NCI-H460 (cell line): Measurements from ENCODE around the gene PINLYP. TPM values are rescaled to one million over a fixed set of nuclear protein-coding genes. Genes with fewer than 3 reads are reported as not detected.

Source experiments
- DNase-seq: peaks from one replicate; pipeline ENCODE4 v3.0.0-alpha.2; 2016; ENCODE audit warnings: low read depth; ENCODE audit errors: extremely low read depth
- polyA plus RNA-seq: library from polyadenylated mRNA; depleted of rRNA; stranded (reverse); fragments of >200 nt; gene quantifications from 2 replicates; pipeline ENCODE4 v1.2.3, GENCODE V29; 2014; cell fraction: nucleus; rRNA removed
- total RNA-seq: library from RNA; depleted of rRNA; stranded (reverse); fragments of >200 nt; shearing (Covaris generic); gene quantifications from 2 replicates; pipeline ENCODE4 v1.2.3, GENCODE V29; 2014; rRNA removed

PINLYP gene
- not detected in 2 replicates for total RNA-seq
- not detected in 2 replicates for polyA plus RNA-seq

DNA sequence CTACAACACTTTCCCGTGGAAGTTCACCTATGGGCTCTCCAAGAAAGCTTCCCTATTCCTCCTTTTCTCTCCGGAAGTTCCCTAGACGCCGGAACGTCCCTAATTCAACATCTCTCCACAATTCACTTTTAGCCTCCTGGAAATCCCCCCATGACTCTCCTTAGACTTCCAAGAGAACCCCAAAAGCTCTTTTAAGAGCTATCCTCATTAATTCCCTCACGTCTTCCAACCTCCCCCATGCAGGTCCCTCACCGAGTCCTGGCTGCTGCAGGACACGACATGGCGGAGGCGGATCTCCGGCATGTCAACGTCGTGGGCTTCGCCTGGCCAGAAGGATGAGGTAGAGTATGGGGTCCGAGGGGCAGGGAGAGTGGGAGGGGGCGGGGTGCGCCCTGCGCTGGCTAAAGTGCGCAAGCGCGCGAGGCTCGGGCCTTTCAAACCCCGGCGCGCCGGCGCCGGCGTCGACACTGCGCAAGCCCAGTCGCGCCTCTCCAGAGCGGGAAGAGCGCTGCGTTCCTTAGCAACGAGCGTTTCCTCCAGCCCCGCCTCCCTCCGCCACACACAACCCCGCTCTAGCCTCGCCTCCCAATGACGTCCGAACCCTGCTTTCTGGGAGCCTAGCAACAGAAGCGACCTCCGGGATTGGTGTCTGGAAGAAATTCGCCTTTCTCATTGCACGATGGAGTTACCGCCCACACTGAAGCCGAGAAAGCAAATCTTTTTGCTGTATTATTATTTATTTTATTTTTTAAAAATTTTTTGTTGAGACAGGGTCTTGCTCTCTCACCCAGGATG, at the start of gene PINLYP, which contains the start of gene XRCC1:
Gene PINLYP, plus strand, starts transcription at position 646 of the 795 bp plus-strand sequence. CDS start 1,391 bp downstream, outside the sequence.
Gene XRCC1, minus strand, starts transcription at position 372 of the 795 bp plus-strand sequence. Its CDS starts 69 bp downstream, at position 303.
- DNase-seq, result peak; percentile 97

- no peak for DNase-seq
These were observed 49.5 kb upstream of the PINLYP start for GRCh38 chr19:43525836-43526771.

- peak; percentile 41 for DNase-seq
These were observed 48.4 kb upstream of the PINLYP start, which contains the start of gene ETHE1 for GRCh38 chr19:43526884-43527859. Gene ETHE1 (minus strand): TSS chr19:43527201. CDS start chr19:43527177, 24 bp downstream.

DNA sequence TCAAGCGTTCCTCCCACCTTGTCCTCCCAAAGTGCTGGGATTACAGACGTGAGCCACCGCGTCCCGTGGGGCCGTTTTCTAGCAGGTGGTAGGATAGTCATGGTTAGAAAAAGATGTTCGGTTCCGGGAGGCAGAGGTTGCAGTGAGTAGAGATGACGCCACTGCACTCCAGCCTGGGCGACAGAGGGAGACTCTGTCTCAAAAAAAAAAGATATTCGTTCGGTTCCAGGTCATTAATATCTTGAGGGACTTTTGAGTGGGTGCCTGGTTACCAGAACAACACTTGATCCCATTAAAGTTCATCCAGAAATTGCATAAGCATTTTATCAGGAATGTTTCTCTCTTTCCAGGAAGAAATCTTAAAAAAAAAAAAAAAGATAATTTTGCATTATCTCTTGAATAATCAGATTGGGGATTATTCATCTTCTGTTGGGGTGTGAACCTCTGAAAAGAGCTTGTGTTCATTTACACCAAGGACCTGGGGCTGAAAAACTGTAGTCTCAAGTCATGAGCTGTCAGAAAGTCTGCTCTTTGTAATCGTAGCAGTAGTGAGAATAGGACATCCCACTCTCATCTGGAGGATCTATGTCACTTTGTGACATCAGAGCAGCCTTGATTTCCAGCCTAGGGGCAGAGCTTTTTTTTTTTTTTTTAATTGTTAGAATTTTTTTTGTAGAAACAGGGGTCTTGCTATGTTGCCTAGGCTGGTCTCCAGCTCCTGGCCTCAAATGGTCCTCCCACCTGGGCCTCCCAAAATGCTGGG, 47.6 kb upstream of the PINLYP start:
- DNase-seq, result no peak

DNA sequence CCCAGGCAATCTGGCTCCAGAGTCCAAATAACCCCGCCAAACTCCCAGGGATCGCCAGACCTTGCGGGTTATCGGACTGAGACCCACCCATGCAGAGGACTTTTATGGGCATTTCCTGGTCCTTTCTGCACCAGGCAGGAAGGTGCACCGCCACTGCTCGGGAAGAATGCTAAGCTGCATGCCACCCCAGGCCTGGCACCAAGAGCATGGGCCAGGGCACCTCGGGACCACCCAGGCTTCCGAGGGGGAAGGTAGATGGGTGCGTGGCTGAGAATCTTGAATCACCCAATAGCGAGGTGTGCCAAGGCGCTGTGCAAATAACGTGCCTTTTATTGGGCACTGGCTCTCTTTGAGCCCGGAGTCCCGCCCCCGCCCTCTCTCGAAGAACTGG, 43.0 kb upstream of the PINLYP start:
- DNase-seq, result no peak

DNA sequence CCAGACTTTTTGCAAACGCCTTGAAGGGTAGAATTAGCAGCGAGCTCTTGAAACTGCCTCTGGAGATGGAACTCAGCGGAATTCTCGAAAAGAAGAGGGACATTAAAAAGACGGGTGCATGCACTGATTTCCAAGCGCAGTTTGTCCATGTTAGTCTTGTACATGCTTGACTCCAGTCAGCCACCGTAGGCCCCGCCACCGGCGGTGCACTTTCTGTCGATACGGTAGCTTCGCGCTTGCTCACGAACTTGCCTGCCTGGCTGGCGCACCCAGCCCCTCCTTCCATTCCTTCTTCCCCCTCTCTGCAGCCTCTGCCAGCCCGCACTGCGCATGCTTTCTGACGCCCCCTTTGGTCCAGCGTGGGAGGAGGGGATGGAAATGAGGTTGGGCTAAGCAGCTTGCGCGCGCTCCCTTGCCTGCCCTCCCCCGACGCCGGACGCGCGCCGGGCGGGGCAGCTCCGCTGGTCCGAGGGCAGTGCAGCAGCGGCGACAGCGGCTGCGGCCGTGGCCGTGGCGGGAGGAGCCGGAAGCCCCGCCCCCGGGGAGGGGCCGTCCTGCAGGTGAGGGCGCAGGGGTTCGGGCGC, 42.5 kb upstream of the PINLYP start, which contains the start of gene ZNF575:
Gene ZNF575, plus strand, starts transcription at position 227 of the 584 bp plus-strand sequence. CDS start 1,235 bp downstream, outside the sequence.
- peak; percentile 79 for DNase-seq

GRCh38 chr19:43533546-43534304, 41.9 kb upstream of the PINLYP start:
- peak; percentile 88 for DNase-seq

- no peak for DNase-seq
These were observed 41.2 kb upstream of the PINLYP start for GRCh38 chr19:43534305-43534815.

DNA sequence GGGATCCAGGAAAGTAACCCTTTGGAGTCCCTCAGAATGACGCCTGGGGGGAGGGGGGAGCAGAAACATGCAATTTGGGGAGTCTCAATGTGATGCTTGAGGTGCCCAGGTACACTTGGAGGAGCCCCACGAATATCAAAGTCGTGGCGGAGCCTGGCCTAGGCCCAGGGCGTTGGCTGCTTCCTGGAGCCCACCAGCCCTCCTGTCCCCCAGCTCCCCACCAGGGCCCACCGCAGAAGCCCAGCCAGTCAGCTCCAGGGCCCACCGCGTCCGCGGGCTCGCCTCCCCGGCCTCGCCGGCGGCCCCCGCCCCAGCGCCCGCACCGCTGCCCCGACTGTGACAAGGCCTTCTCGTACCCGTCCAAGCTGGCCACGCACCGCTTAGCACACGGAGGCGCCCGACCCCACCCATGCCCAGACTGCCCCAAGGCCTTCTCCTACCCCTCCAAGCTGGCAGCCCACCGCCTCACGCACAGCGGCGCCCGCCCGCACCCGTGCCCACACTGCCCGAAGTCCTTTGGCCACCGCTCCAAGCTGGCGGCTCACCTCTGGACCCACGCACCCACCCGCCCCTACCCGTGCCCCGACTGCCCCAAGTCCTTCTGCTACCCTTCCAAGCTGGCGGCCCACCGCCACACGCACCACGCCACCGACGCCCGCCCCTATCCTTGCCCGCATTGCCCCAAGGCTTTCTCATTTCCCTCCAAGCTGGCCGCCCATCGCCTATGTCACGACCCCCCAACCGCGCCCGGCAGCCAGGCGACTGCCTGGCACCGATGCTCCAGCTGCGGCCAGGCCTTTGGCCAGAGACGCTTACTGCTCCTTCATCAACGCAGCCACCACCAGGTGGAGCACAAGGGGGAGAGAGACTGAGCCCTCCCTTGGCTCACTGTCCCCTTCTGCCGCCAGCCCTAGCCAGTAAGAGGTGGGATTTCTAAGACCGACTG, 40.5 kb upstream of the PINLYP start:
- no peak for DNase-seq

DNA sequence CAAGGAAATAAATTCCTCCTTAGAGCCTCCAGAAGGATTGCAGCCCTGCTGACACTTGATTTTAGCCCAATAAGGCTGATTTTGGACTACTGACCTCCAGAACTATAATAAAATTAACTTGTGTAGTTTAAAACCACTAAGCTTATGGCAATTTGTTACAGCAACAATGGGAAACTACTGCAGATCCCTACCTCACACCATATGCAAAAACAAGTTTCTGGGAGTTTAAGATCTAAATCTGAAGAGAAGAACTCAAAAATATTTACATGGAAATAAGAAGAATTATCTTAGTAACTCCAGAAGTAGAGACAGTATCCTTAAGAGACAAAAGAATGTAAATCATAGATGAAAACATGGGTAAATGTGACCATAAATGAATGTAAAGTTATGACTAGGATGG, 36.7 kb upstream of the PINLYP start:
- DNase-seq, result no peak

DNA sequence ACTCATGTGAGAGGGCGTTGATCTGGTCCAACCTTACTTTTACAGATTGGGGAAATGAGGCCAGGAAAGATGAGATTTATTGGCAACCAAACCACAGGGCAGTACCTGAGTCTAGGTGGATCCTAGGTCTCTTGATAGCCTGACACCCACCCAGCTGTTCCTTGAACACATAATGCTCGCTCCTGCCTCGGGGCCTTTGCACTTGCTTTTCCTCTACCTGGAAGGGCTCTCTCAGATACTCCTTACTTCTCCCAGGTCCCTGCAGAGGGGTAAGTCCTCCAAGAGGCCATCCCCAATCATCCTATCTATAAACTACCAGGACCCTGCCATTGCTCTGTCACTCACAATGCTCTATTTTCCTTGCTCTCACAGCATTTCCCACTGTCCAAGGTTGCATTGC, 35.2 kb upstream of the PINLYP start:
- no peak for DNase-seq

- no peak for DNase-seq
These were observed 33.5 kb upstream of the PINLYP start for GRCh38 chr19:43541920-43542650.

- DNase-seq, result no peak
These were observed 31.5 kb upstream of the PINLYP start for GRCh38 chr19:43544077-43544476.

GRCh38 chr19:43545276-43545675, 30.3 kb upstream of the PINLYP start:
- no peak for DNase-seq

DNA sequence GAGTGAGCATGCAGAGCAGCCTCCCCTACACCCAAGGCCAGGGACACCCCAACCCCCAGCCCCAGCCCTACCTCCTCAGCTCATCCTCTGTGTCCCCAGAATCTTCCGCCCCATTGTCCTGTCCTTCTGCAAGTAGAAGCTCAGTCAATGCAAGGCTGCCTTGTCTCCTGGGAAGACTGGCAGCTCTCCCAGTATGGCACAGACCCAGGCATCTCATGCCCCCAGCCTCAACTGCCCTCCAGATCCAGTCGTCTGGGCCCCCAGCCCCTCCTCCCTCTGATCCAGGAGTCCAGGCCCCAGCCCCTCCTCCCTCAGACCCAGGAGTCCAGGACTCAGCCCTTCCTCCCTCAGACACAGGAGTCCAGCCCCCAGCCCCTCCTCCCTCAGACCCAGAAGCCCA, 29.6 kb upstream of the PINLYP start:
- no peak for DNase-seq

DNA sequence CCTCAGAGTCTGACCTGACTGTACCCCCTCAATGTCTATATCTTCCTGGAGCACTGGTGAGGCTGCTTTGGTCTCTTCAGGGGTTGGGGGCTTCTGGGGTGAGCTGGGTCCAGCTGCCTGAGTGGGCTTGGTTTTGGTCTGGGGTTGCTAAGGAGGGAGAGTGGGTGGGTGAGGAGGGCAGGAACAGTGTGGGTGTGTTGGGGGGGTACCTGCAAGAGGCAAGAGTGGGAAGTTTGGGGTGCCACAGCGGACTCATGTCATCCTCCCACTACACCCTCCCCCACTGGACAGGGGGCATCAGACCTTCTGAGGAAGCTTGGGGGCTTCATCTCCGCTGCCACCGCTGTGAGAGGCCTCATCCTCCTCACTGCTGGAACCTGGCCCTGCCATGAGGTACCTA, 29.0 kb upstream of the PINLYP start:
- no peak for DNase-seq
